ENCODE data around the gene WDR59.
"Not testable (repeated sequence)": the region's sequence is repeated elsewhere in the genome, so short reads cannot be mapped to it uniquely, and the experiment has no call there.

Gene WDR59

DNA sequence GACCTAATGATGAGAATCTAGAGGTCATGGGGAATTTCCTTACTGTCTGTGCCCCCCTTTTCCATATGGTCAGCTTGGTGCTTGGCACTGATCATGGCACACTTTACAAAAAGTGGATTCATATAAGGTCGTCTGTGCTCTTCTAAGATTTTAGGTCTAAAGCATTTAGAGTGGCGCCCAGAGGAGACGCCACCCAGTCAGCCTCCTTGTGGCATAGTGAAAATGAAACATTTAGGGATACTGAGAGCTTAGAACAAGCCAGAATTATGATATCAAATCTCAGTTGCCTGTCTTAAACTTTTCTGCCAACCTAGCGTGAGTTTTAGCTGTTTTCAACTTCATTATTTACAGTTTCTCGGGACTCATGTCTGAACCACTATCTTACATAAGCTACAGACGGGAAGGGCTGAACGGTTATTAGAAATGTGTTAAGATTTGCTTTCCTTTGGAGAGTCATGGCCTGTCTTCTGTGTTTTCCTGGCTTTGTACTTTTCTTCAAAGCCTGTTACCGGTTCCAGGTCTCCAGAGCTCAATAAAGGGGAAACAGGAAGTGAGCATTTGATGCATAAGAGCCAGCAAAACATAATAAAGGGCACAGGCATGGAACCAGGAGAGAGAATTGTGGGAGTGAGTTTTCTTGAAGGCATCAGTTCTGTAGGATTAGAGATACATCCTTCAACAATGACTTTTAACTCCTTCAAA lies 27.6 kb upstream of the WDR59 start:
- no peak for DNase-seq (ENCODE audit: low read depth in 2 of 2)

DNA sequence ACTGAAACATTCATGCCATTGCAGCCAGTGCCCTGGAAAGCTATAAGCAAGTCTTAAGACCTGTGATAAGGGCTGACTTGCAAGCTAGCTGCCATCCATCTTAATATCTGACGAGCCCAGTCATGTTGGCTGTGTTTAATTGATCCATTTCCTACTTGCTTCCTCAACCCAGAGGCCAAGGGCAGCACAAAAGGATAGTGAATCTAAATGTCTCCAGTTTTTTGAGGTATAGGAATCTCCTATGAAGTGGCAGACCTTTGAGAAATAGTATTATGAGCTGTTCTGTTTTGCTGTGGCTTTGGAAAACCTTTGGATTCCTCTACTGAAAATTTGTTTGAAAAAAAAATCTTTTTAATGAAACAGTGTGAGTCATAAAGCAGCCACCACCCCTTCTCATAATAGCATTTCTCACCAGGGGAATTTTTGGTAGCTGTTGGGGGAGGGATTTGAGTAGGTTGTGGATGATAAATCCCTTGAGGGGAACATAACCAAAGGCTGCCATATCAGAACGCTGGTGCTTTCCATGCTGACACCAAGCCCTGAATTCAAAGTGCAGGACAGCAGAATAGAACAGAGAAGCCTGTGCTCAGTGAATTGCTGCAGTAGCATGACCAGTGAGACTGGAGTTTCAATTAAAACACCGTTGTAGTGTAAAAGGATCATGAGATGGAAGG lies 26.8 kb upstream of the WDR59 start:
- DNase-seq (ENCODE audit: low read depth in 2 of 2), result no peak

- DNase-seq (ENCODE audit: low read depth in 2 of 2), result no peak
These were observed 25.5 kb upstream of the WDR59 start for GRCh38 chr16:75010427-75010826.

DNA sequence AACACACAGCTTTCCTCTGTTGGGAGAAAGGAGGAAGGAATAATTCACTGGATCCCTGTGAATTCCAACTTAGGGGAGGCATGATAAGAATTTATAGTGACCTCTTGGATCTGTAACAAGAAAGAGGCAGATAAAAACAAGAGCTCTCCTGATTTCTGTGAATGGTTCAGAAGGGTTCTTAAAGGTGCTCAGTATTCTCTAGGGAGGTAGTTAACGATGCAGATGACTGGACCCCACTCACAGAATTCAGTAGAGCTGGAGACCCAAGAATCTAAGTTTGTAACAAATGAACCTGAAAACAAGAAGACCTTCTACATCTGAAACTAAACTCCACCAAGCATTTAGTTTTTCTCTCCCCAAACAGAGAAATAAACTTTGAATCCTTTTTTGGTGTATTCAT lies 22.5 kb upstream of the WDR59 start:
- DNase-seq (ENCODE audit: low read depth in 2 of 2), result no peak

DNA sequence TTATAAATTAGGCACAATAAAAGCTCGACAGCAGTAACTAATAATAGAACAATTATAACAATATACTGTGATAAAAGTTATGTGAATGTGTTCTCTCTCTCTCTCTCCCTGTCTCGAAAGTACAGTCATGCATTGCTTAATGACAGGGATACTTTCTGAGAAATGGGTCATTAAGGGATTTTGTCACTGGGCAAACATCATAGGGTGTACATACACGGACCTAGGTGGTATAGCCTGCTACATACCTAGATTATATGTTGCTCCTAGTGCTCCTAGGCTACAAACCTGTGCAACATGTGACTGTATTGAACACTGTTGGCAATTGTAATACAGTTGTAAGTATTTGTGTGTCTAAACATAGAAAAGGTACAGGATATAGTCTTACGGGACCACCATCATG lies 20.8 kb upstream of the WDR59 start:
- DNase-seq (ENCODE audit: low read depth in 2 of 2), result no peak

DNA sequence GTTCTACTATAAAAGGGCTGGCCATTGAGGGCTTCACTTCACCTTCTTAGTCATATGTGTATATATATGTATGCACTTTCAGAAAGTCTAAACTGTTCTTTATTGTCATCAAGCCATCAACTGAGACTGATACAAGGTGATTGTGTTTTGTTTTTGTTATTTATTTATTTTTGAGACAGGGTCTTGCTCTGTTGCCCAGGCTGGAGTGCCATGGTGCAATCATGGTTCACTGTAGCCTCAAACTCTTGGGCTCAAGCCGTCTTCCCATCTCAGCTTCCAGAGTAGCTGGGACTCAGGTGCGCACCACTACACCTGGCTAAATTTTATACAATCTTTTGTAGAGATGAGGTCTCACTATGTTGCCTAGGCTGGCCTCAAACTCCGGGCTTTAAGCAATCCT lies 19.5 kb upstream of the WDR59 start:
- no peak for DNase-seq (ENCODE audit: low read depth in 2 of 2)

- DNase-seq (ENCODE audit: low read depth in 2 of 2), result no peak
These were observed 19.0 kb upstream of the WDR59 start for GRCh38 chr16:75003931-75004330.

DNA sequence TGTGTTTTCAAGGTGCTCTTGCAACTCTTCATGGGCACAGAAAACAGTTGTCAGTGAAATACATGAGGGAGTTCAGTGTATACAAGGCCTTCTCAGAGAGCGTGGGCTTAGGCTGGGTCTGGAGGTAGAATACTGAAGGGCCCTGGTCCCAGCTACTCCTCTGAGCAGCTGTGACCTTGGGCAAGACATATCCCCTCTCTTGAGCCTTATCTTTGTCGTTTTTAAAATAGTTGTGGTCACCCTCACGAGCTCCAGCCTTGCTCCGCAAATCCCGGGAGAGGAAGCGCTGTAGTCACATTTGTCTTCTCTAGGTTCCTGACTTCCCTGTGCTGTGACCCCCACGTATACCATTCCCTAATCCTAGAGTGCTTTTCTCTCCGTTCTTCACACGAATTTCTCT lies 17.6 kb upstream of the WDR59 start:
- no peak for DNase-seq (ENCODE audit: low read depth in 2 of 2)

GRCh38 chr16:75000481-75001081 lies 15.7 kb upstream of the WDR59 start:
- DNase-seq (ENCODE audit: low read depth in 2 of 2), result no peak

DNA sequence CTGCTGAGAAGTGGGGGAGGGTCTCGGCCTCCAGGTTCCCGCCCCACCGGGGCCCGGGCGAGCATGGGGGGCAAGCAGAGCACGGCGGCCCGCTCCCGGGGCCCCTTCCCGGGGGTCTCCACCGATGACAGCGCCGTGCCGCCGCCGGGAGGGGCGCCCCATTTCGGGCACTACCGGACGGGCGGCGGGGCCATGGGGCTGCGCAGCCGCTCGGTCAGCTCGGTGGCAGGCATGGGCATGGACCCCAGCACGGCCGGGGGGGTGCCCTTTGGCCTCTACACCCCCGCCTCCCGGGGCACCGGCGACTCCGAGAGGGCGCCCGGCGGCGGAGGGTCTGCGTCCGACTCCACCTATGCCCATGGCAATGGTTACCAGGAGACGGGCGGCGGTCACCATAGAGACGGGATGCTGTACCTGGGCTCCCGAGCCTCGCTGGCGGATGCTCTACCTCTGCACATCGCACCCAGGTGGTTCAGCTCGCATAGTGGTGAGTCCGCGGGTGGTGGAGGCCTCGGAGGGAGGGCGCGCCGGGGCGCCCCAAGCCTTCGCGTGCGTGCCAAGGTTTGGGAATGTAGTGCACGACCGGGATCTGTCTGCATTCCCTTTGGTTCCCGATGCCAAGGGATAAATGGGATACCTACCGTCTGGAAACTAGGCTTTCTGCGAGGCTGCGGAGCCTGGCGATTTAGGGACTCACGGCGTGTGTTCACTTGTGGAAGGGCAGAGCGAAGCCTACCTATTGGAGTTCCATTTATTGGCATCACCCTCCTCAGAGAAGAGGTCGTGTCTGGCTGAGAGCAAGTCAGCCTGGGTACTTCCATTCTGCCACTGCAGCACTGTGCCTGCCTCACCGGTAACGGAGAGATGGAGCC lies 14.9 kb upstream of the WDR59 start:
- peak in 1 of 2 donors; percentile 29 for DNase-seq (ENCODE audit: low read depth in 2 of 2)

- no peak for DNase-seq (ENCODE audit: low read depth in 2 of 2)
These were observed 14.3 kb upstream of the WDR59 start for GRCh38 chr16:74999219-74999608.

- DNase-seq (ENCODE audit: low read depth in 2 of 2), result peak; percentile 65 to 67
These were observed 13.7 kb upstream of the WDR59 start, which contains the start of gene ZNRF1 for GRCh38 chr16:74998481-74999218. TSS of gene ZNRF1 (plus strand) at chr16:74999024. CDS start at chr16:74999672, 648 bp downstream.

GRCh38 chr16:74997042-74997491 lies 12.1 kb upstream of the WDR59 start:
- no peak for DNase-seq (ENCODE audit: low read depth in 2 of 2)

DNA sequence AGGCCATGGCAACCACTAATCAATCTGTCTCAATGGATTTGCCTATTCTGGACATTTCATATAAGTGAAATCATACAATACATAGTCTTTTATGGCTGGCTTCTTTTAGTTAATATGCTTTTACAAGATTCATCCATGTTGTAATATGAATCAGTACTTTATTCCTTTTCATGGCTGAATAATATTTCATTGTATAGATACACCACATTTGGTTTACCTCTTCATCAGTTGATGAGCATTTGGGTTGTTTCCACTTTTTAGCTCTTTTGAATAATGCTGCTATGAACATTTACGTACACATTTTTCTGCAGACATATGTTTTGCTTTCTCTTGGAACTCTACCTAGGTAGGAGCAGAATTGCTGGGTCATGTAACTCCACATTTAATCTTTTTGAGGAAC lies 11.1 kb upstream of the WDR59 start:
- DNase-seq (ENCODE audit: low read depth in 2 of 2), result no peak

DNA sequence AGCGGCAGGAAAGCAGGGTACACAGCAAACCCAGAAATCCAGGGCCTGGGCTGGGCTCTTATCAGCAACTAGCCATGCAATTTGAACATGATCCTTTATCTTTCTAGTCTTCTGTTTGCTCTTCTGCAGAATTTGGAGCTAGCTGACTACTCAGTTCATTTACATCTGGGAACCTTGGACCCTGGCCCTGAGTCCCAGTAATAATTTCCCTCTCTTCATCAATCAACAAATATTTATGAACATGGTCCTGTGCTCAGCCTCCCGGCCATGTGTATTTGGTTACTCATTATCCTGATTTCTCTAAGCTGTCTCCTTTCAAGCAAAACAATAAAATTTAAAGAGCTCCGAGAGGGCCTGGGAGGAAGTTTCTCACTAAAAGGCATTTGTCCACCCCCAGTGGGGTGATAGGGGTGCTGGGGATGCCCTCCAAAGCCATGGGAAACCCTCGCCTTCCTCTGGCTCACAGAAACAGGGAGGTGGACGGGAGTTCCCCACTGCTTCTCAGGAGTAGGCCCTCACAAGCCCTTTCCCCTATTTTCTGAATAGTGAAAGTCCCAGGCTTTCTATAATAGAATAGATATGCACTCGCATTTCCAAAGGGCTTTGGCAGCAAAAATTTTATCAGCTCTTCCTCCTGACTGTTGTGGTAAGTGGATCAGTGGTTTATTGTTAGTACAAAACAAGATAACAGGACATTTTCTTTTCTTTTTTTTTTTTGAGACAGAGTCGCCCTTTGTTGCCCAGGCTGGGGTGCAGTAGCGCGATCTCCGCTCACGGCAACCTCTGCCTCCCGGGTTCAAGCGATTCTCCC lies 6.9 kb upstream of the WDR59 start:
- DNase-seq (ENCODE audit: low read depth in 2 of 2), result no peak

DNA sequence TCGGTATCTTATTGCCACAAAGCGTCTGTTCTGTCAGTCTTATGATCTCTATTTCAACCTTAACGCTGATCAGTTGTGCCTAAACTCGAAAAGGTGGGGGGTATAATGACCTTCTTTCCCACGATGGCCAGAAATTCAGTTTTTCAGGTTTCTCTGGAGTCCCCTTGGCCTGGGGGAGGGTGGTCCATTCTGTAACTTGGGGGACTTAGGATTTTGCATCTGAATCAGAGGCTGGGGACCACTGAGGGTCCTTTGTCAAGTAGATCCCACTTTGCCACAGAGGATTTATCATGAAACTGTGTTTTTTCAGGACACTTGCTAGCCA lies 6.3 kb upstream of the WDR59 start:
- DNase-seq (ENCODE audit: low read depth in 2 of 2), result no peak

DNA sequence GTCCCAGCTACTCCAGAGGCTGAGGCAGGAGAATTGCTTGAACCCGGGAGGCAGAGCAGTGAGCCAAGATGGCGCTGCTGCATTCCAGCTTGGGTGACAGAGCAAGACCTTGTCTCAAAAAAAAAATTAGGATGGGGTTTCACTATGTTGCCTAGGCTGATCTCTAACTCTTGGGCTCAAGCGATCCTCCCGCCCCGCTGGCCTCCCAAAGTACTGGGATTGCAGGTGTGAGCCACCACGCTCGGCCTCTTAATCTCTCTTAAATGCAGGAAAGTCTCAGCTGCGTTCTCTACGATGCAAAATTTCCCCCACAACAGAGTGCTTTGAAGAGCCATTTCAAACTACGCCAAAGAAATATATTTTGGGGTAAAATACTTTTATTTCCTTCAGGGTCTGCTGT lies 5.9 kb upstream of the WDR59 start:
- no peak for DNase-seq (ENCODE audit: low read depth in 2 of 2)

DNA sequence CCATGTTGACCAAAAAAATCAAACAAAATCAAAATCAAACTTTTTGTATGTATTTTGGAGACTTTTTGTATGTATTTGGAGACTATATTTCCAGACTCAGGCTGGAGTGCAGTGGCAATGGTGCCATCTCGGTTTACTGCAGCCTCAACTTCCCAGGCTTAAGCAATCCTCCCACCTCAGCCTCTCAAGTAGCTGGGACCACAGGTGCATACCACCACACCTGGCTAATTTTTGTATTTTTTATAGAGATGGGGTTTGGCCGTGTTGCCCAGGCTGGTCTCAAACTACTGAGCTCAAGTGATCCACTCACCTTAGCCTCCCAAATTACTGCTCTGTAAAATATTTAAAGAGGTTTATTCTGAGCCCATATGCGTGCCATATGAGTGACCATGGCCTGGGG lies 4.9 kb upstream of the WDR59 start:
- DNase-seq (ENCODE audit: low read depth in 2 of 2), result not testable (repeated sequence)

DNA sequence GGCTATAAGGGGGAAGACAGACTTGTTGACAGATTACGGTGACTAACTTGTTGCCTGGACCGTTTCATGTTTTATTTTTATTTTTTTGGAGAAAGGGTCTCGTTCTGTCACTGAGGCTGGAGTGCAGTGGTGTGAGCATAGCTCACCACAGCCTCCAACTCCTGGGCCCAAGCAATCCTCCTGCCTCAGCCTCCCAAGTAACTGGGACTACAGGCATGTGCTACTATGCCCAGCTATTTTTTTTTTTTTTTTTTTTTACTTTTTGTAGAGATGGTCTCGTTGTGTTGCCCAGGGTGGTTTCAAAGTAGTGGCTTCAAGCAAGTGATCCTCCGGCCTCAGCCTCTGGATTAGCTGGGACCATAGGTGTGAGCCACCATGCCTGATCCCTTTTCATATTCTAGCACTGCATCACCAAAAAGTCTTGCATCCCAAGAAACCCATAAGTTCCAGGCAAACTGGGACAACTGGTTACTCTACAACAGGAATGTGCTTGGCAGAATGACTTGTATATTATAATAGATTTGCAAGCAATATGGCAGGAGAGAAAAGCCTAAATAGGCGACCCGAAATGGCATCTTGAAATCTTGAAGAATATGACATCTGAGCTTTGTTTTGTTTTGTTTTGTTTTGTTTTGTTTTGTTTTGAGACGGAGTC lies 2.2 kb upstream of the WDR59 start:
- DNase-seq (ENCODE audit: low read depth in 2 of 2), result no peak

GRCh38 chr16:74984194-74984528 lies 762 bp downstream of the WDR59 start:
- no peak for DNase-seq (ENCODE audit: low read depth in 2 of 2)

All from stimulated activated CD8-positive, alpha-beta memory T cell treated with anti-CD3 and anti-CD28 coated beads, Interleukin-7, amount 100 ng/mL, for 1 hour (primary cell).